Measurements from ENCODE around the gene RHEB. TPM values are rescaled to one million over a fixed set of nuclear protein-coding genes. Genes with fewer than 3 reads are reported as not detected.

RHEB gene
- total RNA-seq, 1 experiment from 2014 or later = 114 TPM

- H3K23ac ChIP-seq (ENCODE audit: insufficient read length, low read depth, low read length) = no peak overlapping the region
- H2BK5ac ChIP-seq (ENCODE audit: insufficient read length, low read length) = no peak overlapping the region
- H3K27me3 Mint-ChIP-seq (ENCODE audit: low read depth) = peaks cover 1% of the 10 kb centered on the region; the same call in 1 of the 2 replicates
- H3K79me2 ChIP-seq (ENCODE audit: insufficient read depth, low read length) = peaks cover 9% of the 10 kb centered on the region; the same call in 1 of the 2 replicates
- no peaks in the 10 kb centered on the region for H3K9me3 ChIP-seq (ENCODE audit: control insufficient read depth, low read depth, low read length)
- no peak overlapping the region for H4K5ac ChIP-seq (ENCODE audit: insufficient read length, low read depth, low read length)
- no peak overlapping the region for H2AFZ ChIP-seq (ENCODE audit: low read length)
- no peak overlapping the region for H4K91ac ChIP-seq (ENCODE audit: insufficient read length, low read depth, low read length)
- H3K4me2 ChIP-seq (ENCODE audit: insufficient read depth, insufficient read length, low read length) = no peak overlapping the region
- peaks cover 28 to 82% (median 76%) of the 10 kb centered on the region in 3 experiments; a peak in 6 of 7 replicates for H3K36me3 Mint-ChIP-seq (ENCODE audit: insufficient read depth in 1 of 3, low read depth in 3 of 3)
- H3K9ac ChIP-seq (ENCODE audit: extremely low read depth, insufficient read length, low read length) = no peak overlapping the region
- peak overlapping the region in 1 of 3 experiments; percentile 5; a peak in 1 of 7 replicates for H3K27ac Mint-ChIP-seq
- H3K4me3 Mint-ChIP-seq = no peak overlapping the region
- no CpG with 5 or more reads among the region's 7 CpGs for WGBS (ENCODE audit: extremely low coverage, insufficient read length, low lambda C conversion rate)
- H2BK20ac ChIP-seq (ENCODE audit: low read depth, low read length, poor library complexity, severe bottlenecking) = no peak overlapping the region
- no peaks in the 10 kb centered on the region for H3K9me3 Mint-ChIP-seq
- H3K27ac ChIP-seq (ENCODE audit: insufficient read length, low read depth, low read length) = no peak overlapping the region
- H3K56ac ChIP-seq (ENCODE audit: insufficient read length, low read depth, low read length) = no peak overlapping the region
- no peak overlapping the region for H2BK12ac ChIP-seq (ENCODE audit: insufficient read length, low read depth, low read length)
- H4K20me1 ChIP-seq (ENCODE audit: control insufficient read depth, insufficient read depth, insufficient read length) = no peaks in the 10 kb centered on the region
- peaks cover 4 to 16% of the 10 kb centered on the region in 2 experiments for H3K4me1 Mint-ChIP-seq
- H3K4me1 ChIP-seq (ENCODE audit: insufficient read depth, low read length) = no peaks in the 10 kb centered on the region; the same call in 1 of the 2 replicates
- H3K23me2 ChIP-seq (ENCODE audit: insufficient read length, low read depth, low read length, poor library complexity, severe bottlenecking) = no peaks in the 10 kb centered on the region
- H3K27me3 ChIP-seq (ENCODE audit: insufficient read depth, low read length) = no peaks in the 10 kb centered on the region
- H2BK15ac ChIP-seq (ENCODE audit: low read depth, low read length) = no peak overlapping the region
- peaks cover 5% of the 10 kb centered on the region for H3K79me1 ChIP-seq (ENCODE audit: insufficient read depth, low read depth, low read length, poor library complexity, severe bottlenecking)
- H3K18ac ChIP-seq (ENCODE audit: insufficient read length, low read depth, low read length) = no peak overlapping the region
- H2AK5ac ChIP-seq (ENCODE audit: insufficient read length, low read length) = no peak overlapping the region
- H3T11ph ChIP-seq (ENCODE audit: low read length) = no peak overlapping the region
- no peak for DNase-seq
- H4K8ac ChIP-seq (replicated peaks; ENCODE audit: insufficient read length, low read depth, low read length) = no peak overlapping the region
- H3K14ac ChIP-seq (ENCODE audit: insufficient read depth, low read length) = no peak overlapping the region
- no peak overlapping the region for H3K4ac ChIP-seq (ENCODE audit: low read depth, low read length)
- TF ChIP-seq, protein P1, sequence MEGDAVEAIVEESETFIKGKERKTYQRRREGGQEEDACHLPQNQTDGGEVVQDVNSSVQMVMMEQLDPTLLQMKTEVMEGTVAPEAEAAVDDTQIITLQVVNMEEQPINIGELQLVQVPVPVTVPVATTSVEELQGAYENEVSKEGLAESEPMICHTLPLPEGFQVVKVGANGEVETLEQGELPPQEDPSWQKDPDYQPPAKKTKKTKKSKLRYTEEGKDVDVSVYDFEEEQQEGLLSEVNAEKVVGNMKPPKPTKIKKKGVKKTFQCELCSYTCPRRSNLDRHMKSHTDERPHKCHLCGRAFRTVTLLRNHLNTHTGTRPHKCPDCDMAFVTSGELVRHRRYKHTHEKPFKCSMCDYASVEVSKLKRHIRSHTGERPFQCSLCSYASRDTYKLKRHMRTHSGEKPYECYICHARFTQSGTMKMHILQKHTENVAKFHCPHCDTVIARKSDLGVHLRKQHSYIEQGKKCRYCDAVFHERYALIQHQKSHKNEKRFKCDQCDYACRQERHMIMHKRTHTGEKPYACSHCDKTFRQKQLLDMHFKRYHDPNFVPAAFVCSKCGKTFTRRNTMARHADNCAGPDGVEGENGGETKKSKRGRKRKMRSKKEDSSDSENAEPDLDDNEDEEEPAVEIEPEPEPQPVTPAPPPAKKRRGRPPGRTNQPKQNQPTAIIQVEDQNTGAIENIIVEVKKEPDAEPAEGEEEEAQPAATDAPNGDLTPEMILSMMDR (conservative IDR thresholded peaks at IDR 0.05) = no peak
- no peak overlapping the region for H2BK120ac ChIP-seq (ENCODE audit: low read depth, low read length, poor library complexity, severe bottlenecking)
Measured at GRCh38 chr7:151484971-151485707, 34.6 kb downstream of the RHEB start.

All from H9 (cell line).